Immature natural killer cell (primary cell): ENCODE data around the gene C1orf87. TPM values are rescaled to one million over a fixed set of nuclear protein-coding genes. Genes with fewer than 3 reads are reported as not detected.

Experiments used
- DNase-seq, 3 donors: peaks; one replicate each; pipeline ENCODE4 v3.0.0; 2022; ENCODE audit warnings: mixed read lengths in 1 of 3
- H3K27ac Mint-ChIP-seq, 6 donors: one replicate each; pipeline ENCODE4 v1.8.0; 2020; ENCODE audit warnings: mixed read lengths in 6 of 6, mild to moderate bottlenecking in 5 of 6, inconsistent platforms in 4 of 6, moderate library complexity in 3 of 6
- H3K27me3 Mint-ChIP-seq, 3 donors: one replicate each; pipeline ENCODE4 v1.8.0; 2020 to 2021; ENCODE audit warnings: low read depth in 3 of 3, mild to moderate bottlenecking in 3 of 3, mixed read lengths in 3 of 3, moderate library complexity in 3 of 3, inconsistent platforms in 1 of 3
- H3K36me3 Mint-ChIP-seq, 3 donors: one replicate each; pipeline ENCODE4 v1.8.0; 2020; ENCODE audit warnings: mixed read lengths in 3 of 3, inconsistent platforms in 2 of 3, mild to moderate bottlenecking in 2 of 3
- H3K4me1 Mint-ChIP-seq, 2 donors: one replicate each; pipeline ENCODE4 v1.8.0; 2020; ENCODE audit warnings: inconsistent platforms in 2 of 2, mild to moderate bottlenecking in 2 of 2, mixed read lengths in 2 of 2, moderate library complexity in 1 of 2
- H3K4me3 Mint-ChIP-seq, 5 donors: one replicate each; pipeline ENCODE4 v1.8.0; 2020; ENCODE audit warnings: mild to moderate bottlenecking in 5 of 5, mixed read lengths in 5 of 5, inconsistent platforms in 3 of 5, moderate library complexity in 3 of 5
- H3K9me3 Mint-ChIP-seq, 6 donors: one replicate each; pipeline ENCODE4 v1.8.0; 2020; ENCODE audit warnings: mild to moderate bottlenecking in 6 of 6, mixed read lengths in 6 of 6, inconsistent platforms in 4 of 6, moderate library complexity in 3 of 6
- polyA plus RNA-seq, 3 donors: library from polyadenylated mRNA; unstranded; fragments of 300-500 nt; fragmentation: Illumina TruSeq; gene quantifications; one replicate each; pipeline ENCODE4 v1.2.3, GENCODE V29; 2021

Gene C1orf87
- not detected for polyA plus RNA-seq

GRCh38 chr1:60073605-60074278 lies at the start of gene C1orf87:
Gene C1orf87, minus strand, starts transcription at chr1:60073770. Its CDS starts 1,127 bp downstream, at chr1:60072643.
- Mint-ChIP-seq H3K4me3 (no peak within 1 kb of the TSS), H3K27me3 (peaks cover 7 to 23% (median 12%) of the 10 kb centered on the region in 3 donors), H3K4me1 (no peaks in the 10 kb centered on the region), H3K9me3 (peaks cover 0 to 7% (median 1%) of the 10 kb centered on the region in 6 donors), H3K36me3 (no peaks in the 10 kb centered on the region), H3K27ac (no peak within 1 kb of the TSS)
- no peak for DNase-seq

GRCh38 chr1:60118085-60118484 lies 44.5 kb upstream of the C1orf87 start:
- H3K36me3 Mint-ChIP-seq, result no peaks in the 10 kb centered on the region
- H3K4me3 Mint-ChIP-seq, result no peak overlapping the region
- H3K9me3 Mint-ChIP-seq, result no peaks in the 10 kb centered on the region
- no peak for DNase-seq
- H3K27me3 Mint-ChIP-seq, result peaks cover 0 to 2% (median 0%) of the 10 kb centered on the region in 3 donors
- no peaks in the 10 kb centered on the region for H3K4me1 Mint-ChIP-seq
- H3K27ac Mint-ChIP-seq, result no peak overlapping the region

GRCh38 chr1:60114745-60115318 lies 41.3 kb upstream of the C1orf87 start:
- peaks cover 0 to 2% (median 0%) of the 10 kb centered on the region in 6 donors for H3K9me3 Mint-ChIP-seq

GRCh38 chr1:60113596-60113995 lies 40.0 kb upstream of the C1orf87 start:
- Mint-ChIP-seq H3K27ac (no peak overlapping the region), H3K9me3 (peaks cover 0 to 2% (median 0%) of the 10 kb centered on the region in 6 donors), H3K4me3 (no peak overlapping the region), H3K4me1 (no peaks in the 10 kb centered on the region), H3K36me3 (no peaks in the 10 kb centered on the region), H3K27me3 (peaks cover 0 to 2% (median 2%) of the 10 kb centered on the region in 3 donors)
- DNase-seq, result no peak

More at GRCh38 chr1:60114745-60115318, 41.3 kb upstream of the C1orf87 start:
- Mint-ChIP-seq H3K27ac (no peak overlapping the region), H3K4me3 (no peak overlapping the region), H3K4me1 (no peaks in the 10 kb centered on the region), H3K27me3 (peaks cover 0 to 2% (median 2%) of the 10 kb centered on the region in 3 donors), H3K36me3 (no peaks in the 10 kb centered on the region)
- no peak for DNase-seq

GRCh38 chr1:60113028-60113427 lies 39.5 kb upstream of the C1orf87 start:
- no peak for DNase-seq
- Mint-ChIP-seq H3K4me3 (no peak overlapping the region), H3K4me1 (no peaks in the 10 kb centered on the region), H3K27me3 (peaks cover 0 to 2% (median 2%) of the 10 kb centered on the region in 3 donors), H3K27ac (no peak overlapping the region), H3K9me3 (peaks cover 0 to 2% (median 0%) of the 10 kb centered on the region in 6 donors), H3K36me3 (no peaks in the 10 kb centered on the region)

- peaks cover 0 to 2% (median 2%) of the 10 kb centered on the region in 3 donors for H3K27me3 Mint-ChIP-seq
- no peak overlapping the region for H3K27ac Mint-ChIP-seq
- H3K4me1 Mint-ChIP-seq, result no peaks in the 10 kb centered on the region
- no peak overlapping the region for H3K4me3 Mint-ChIP-seq
- peaks cover 0 to 2% (median 0%) of the 10 kb centered on the region in 6 donors for H3K9me3 Mint-ChIP-seq
- no peak for DNase-seq
- H3K36me3 Mint-ChIP-seq, result no peaks in the 10 kb centered on the region
Observed at GRCh38 chr1:60111716-60112115, 38.1 kb upstream of the C1orf87 start.

- Mint-ChIP-seq H3K27ac (no peak overlapping the region), H3K4me1 (no peaks in the 10 kb centered on the region), H3K27me3 (peaks cover 0 to 2% (median 2%) of the 10 kb centered on the region in 3 donors), H3K9me3 (peaks cover 0 to 2% (median 0%) of the 10 kb centered on the region in 6 donors), H3K36me3 (no peaks in the 10 kb centered on the region), H3K4me3 (no peak overlapping the region)
- DNase-seq, result no peak
Observed at GRCh38 chr1:60111118-60111517, 37.5 kb upstream of the C1orf87 start.

- H3K27me3 Mint-ChIP-seq, result peaks cover 0 to 2% (median 2%) of the 10 kb centered on the region in 3 donors
- peaks cover 0 to 7% (median 1%) of the 10 kb centered on the region in 6 donors for H3K9me3 Mint-ChIP-seq
- no peak overlapping the region for H3K27ac Mint-ChIP-seq
- H3K36me3 Mint-ChIP-seq, result no peaks in the 10 kb centered on the region
- no peak overlapping the region for H3K4me3 Mint-ChIP-seq
- H3K4me1 Mint-ChIP-seq, result no peaks in the 10 kb centered on the region
- no peak for DNase-seq
Observed at GRCh38 chr1:60108196-60108595, 34.6 kb upstream of the C1orf87 start.

GRCh38 chr1:60103186-60103585 lies 29.6 kb upstream of the C1orf87 start:
- Mint-ChIP-seq H3K4me1 (no peaks in the 10 kb centered on the region), H3K9me3 (peaks cover 0 to 7% (median 2%) of the 10 kb centered on the region in 6 donors), H3K27ac (no peak overlapping the region), H3K36me3 (no peaks in the 10 kb centered on the region), H3K4me3 (no peak overlapping the region), H3K27me3 (peaks cover 0 to 4% (median 2%) of the 10 kb centered on the region in 3 donors)
- DNase-seq, result no peak

- H3K27ac Mint-ChIP-seq, result no peak overlapping the region
- H3K36me3 Mint-ChIP-seq, result no peaks in the 10 kb centered on the region
- H3K9me3 Mint-ChIP-seq, result peaks cover 0 to 7% (median 2%) of the 10 kb centered on the region in 6 donors
- DNase-seq, result no peak
- H3K4me3 Mint-ChIP-seq, result no peak overlapping the region
- no peaks in the 10 kb centered on the region for H3K4me1 Mint-ChIP-seq
- peaks cover 0 to 4% (median 2%) of the 10 kb centered on the region in 3 donors for H3K27me3 Mint-ChIP-seq
Observed at GRCh38 chr1:60102267-60103061, 28.9 kb upstream of the C1orf87 start.

- Mint-ChIP-seq H3K27ac (no peak overlapping the region), H3K27me3 (peaks cover 0 to 4% (median 2%) of the 10 kb centered on the region in 3 donors), H3K4me1 (no peaks in the 10 kb centered on the region), H3K9me3 (peaks cover 0 to 7% (median 2%) of the 10 kb centered on the region in 6 donors), H3K36me3 (no peaks in the 10 kb centered on the region), H3K4me3 (no peak overlapping the region)
- DNase-seq, result no peak
Observed at GRCh38 chr1:60101516-60101915, 27.9 kb upstream of the C1orf87 start.

- Mint-ChIP-seq H3K27ac (no peak overlapping the region), H3K4me3 (no peak overlapping the region), H3K9me3 (peaks cover 0 to 2% (median 0%) of the 10 kb centered on the region in 6 donors), H3K4me1 (no peaks in the 10 kb centered on the region), H3K27me3 (peaks cover 0 to 6% (median 0%) of the 10 kb centered on the region in 3 donors), H3K36me3 (no peaks in the 10 kb centered on the region)
- DNase-seq, result no peak
Observed at GRCh38 chr1:60091195-60091715, 17.7 kb upstream of the C1orf87 start.

GRCh38 chr1:60090655-60091054 lies 17.1 kb upstream of the C1orf87 start:
- H3K9me3 Mint-ChIP-seq, result peaks cover 0 to 2% (median 0%) of the 10 kb centered on the region in 6 donors
- DNase-seq, result no peak
- no peaks in the 10 kb centered on the region for H3K4me1 Mint-ChIP-seq
- H3K27me3 Mint-ChIP-seq, result peaks cover 0 to 6% (median 0%) of the 10 kb centered on the region in 3 donors
- no peak overlapping the region for H3K4me3 Mint-ChIP-seq
- H3K36me3 Mint-ChIP-seq, result no peaks in the 10 kb centered on the region
- no peak overlapping the region for H3K27ac Mint-ChIP-seq
